Amygdala (tissue), 56 donors: ENCODE data around the gene TMEM198.

Source experiments
- DNase-seq, 56 donors: peaks; one replicate each; lab custom pipeline; 2025; lab: John Stamatoyannopoulos, UW

The TMEM198 gene

DNA sequence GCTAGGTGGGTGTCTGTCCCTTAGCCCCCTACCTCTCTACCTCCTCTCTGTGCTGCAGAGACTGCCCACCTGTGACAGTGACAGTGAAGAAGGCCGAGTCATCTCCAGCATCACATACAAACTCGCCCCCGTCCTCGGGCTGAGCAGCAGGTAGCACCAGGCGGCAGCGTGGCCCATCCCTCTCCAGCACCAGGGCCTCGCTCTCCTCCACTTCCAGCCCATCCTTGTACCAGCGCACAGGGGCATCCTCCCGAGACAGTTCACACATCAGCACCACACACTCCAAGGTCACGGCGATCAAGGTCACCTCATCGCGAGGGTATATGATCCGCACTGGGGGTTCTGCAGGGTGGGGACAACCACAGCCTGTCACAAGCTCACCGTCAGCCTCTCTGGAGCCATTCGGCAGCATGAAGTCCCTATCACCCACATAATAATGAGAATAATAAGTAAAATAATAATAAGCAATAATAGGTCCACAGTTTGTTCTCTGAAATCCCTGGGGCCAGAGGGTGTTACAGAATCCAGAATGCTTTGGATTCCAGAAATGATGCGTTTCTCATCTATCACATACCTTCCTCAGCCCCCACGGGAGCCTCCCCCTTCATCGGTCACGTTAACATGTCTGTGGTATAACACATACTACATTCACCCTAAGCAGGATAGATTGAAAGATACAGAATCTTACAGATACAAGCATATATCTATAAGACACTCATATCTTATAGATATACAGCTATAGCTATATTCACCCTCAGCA is 15.5 kb downstream of the TMEM198 start:
- DNase-seq, result no peak

DNA sequence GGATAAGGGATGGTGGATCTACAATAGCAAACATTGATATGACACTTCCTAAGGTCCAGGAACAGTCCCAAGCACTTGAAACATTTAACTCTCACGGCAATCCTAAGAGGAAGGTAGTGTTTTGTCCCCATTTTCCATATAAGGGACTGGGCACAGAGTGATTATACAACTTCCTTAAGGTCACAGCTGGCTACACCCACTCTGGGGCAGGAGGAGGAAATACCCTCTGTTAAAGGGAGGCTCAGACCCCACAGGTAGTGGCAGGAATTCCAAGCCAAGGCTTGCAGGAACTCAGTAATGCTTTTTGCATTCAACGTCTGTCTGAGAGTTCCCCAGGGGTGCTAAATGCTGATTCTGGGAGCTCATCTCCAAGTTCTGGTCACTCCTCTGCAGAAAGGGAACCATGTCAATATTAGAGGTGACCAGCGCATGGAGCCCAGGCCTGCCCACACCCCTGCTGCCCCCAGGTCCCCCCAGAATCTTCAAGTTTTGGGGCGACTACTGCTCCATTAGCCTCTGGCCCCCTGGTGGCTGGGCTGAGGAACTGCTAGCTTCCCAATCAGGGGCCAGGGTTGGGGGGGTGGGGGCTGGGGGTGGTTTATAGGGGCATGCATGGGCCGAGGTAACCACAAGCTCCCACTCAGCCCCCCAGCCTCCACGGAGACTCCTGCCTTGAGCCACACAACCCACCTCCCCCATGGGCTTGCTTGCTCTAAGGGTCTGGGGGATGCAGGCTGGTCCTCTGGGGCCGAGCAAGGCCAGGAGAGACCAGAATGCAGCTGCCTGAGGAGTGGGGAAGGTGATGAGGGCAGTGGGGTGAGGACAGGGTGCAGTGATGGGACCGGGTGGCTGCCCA is 16.4 kb downstream of the TMEM198 start:
- no peak for DNase-seq

DNA sequence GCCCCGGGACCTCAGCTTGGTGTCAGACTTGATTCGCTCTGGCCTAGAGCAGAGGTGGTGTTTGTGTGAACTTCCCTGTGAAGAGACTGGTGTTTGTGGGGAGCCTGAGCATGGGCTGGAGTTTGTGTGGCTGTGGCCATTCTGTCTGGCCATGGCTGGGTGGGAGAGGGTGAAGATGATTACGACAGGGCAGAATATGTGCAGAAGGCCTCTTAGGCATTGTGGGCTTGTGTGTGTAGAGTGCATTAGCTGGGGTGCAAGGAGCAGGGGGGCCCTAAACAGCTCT is 17.0 kb downstream of the TMEM198 start:
- DNase-seq, result no peak

DNA sequence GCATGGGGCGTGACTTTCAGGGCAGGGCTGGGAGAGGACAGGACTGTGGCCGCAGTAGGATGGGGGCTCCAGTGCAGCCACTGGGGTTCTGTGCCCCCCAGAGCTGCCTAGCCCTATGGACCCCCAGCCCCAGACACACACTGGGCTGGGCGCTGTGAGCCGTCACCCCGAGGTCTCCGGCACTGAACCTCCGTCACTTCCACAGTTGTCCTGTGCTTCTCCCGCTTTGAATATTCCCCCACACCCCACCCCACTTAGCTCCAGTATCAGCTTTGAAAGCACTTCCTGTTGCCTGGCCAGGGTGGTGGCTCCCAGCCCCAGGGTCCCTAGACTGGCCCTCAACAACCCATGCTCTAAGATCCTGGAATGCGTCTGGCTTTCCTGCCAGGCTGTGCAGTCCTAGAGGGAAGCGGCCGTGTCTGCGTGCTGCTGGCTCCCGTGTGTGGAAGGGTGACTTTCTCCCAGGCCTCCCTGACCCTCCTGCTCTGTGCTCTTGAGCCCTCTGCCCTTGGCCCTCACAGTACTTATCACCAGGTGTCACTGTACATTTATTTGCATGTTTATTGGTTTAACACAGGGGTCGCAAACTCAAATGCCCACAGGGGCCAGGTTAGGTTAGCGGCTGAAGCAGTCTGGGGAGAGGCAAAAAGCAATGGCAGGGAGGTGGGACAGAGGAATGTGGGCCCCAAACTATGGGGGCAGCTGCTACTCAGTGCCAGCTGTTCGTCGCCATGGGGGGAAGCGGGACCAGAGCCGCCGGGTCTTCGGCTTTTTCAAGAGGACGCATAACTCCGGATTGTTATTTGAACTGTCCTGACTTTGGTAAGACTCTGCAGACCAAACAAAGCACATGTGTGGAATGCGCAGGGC is 17.6 kb downstream of the TMEM198 start:
- DNase-seq, result no peak

DNA sequence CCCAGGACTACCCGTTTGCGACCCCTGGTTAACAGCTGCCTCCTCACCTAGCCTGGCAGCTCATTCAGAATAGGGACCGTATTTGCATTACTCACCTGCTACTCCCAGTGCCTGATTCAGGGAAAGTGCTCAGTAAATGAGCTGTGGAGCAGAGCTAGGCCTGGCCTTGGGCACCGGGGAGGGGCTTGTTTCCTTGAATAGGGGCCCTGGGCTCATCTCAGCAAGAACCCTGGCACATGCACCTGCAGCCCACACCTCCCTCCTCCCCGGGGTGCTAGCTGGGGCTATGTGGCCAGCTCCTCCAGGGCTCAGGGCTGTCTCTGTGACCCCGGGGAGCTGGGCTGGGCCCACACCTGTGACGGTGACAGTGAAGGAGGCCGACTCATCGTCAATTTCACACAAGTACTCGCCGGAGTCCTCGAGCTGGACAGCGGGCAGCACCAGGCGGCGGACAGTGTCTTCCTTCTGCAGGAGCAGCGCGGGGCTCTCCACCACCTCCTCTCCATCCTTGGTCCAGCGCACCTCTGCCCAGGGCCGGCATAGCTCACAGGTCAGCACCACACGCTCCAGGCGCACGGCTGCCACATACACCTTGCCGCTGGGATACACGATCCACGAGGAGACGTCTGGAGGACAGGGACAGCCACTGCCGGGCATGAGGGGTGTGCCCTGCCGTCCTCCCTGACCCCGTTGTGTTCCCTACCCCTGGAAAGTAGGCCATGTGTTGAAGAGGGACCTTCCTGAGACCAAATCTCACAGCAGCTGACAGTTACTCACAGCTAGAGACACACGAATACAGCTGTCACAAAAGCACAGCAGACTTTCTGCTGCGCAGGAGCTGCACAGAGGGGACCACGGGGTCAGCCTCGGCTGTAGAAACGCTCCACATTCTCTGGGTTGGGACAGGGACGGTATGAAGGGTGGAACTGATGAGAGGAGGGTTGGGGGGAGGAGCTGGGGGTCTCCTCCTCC is 18.5 kb downstream of the TMEM198 start:
- DNase-seq, result no peak

DNA sequence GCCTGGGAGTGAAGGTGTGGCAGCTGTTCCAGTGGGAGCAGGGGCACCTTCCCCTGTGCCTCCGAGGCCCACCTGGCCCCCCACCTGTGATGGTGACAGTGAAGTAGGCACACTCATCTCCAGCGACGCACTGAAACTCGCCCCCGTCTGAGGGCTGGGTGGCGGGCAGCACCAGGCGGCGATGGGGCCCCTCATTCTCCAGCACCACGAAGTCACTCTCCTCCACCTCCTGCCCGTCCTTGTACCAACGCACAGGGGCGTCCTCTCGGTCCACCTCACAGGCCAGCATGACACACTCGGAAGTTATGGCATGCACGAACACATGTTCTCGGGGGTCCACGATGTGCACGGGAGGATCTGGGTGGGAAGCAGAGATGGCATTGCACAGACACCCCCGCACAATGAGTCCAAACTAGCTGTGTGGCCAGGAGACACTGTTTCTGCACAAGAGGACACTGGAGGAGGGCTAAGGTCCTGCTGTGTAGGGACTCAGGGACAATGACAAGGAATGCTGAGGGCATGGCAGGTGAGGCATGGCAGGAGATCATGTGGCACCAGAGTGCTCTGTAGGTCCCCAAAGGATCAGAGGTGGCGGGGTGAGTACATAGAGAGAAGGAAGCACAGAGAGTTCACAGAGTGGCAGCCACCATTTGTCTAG is 19.6 kb downstream of the TMEM198 start:
- no peak for DNase-seq

DNA sequence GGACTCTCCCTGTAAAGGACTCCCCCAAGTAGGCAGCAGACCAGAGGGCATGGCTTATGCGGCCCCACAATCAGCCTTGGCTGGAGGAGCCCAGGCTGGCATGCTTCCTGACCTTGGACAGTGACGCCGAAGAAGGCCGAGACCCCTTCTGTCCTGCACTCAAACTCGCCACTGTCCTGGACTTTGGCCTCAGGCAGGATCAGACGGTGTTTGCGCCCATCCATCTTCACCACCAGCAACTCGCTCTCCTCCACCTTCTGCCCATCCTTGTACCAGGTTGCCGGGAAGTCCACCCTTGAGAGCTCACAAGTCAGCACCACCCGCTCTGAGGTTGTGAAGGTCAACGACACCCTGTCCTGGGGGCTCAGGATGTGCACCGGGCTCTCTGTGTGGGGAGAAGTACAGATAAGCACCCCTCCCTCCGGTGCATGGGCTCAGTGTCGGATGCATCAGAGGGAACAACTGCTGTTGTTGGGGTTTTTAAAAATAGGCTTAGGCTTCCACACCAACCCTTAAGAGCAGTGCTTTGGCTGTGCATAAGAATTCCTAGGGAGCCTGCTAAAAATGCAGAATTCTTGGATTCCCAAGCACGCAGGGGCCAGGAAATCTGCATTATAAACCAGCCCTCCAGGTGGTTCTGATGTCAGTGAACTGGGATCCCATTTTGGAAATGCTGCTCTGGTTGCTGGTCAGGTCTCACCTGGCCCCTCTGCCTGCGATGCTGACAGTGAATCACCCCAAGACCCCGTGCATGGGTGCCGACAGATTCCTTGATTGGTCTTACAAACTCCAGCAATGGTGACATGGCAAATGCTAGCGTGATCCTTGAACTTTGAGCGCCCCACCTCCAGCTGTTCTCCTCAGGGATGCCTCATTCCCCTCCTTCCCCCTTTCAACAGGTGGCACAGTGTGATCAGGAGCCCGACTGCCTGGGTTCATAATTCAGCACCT is 21.6 kb downstream of the TMEM198 start:
- DNase-seq, result no peak

DNA sequence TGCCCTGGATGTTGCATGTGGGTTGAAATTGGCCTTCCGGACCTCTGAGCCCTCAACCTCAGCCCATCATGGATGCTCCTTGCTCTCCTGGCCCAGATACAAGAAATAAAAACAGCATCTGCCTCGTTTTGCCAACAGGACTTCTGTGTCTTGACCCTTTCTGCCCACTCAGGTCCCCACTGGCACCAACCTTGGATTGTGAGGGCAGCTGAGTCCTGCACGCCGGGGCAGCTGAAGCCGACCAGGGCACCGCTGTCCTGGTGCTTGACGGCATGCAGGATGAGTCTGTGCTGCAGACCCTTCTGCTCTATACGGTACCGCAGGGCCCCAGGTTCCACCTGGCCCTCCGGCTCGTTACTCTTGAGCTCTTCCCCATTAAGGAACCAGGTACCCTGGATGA is 22.8 kb downstream of the TMEM198 start:
- no peak for DNase-seq

DNA sequence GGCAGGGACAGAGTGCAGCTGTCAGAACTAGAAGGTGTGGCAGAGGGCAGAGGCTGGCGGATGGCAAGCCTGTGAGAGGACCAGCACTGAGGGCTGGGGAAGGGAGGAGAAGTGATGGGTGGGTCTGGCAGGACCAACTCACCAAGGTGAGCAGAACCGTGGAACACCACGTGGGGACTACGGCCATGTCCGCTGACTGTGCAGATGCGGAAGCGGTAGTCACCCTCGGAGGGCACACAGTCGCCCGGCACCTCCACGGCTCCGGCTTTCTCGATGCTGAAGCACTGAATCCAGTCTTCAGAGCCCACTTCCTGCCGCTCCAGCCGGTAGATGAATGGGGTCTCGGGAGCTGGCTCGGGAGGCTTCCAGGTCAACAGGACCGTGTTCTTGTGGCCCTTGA is 23.3 kb downstream of the TMEM198 start:
- DNase-seq, result no peak

DNA sequence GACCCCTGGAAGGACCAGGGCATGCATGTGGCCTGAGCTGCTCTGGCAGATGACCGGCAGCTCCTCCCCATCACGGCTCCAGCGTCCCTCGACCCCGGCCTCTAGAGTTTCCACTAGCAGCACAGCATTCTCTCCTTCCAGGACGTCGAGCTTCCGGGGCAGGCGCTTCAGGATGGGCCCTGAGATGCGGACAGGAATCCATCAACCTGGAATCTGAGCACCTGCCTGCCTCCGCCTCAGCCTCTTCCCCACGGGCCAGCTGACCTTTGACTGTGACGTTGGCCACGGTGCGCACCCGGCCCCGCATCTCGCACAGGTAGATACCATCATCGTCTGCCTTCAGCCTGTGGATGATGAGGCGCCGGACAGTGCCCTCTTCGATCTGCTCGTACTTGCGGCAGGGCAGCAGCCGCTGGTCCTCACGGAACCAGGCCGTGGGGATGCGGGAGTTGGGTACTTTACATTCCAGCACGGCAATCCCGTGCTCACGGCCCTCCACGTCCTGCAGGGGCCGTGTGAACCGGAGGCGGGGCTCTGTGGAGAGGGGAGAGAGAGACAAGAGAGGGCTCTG is 24.0 kb downstream of the TMEM198 start:
- DNase-seq, result no peak

DNA sequence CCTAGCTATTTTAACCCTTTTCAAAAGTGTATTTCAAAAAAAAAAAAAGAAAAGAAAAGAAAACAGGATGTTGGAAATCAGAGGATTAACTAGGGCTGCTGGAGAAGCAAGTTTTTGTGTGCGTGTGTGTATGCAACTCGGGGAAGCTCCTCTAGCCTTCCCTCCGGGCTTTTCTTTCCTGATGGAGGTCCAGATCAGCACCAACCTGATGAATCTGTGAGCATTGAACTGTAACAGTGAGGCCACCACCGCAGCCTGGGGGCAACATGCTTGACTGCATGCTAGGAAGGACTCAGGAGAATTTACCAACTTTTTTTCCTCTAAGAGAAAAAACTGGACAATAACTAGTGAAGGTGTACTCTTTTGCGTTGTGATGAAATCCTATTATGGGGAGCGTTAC is 25.2 kb downstream of the TMEM198 start:
- DNase-seq, result no peak

DNA sequence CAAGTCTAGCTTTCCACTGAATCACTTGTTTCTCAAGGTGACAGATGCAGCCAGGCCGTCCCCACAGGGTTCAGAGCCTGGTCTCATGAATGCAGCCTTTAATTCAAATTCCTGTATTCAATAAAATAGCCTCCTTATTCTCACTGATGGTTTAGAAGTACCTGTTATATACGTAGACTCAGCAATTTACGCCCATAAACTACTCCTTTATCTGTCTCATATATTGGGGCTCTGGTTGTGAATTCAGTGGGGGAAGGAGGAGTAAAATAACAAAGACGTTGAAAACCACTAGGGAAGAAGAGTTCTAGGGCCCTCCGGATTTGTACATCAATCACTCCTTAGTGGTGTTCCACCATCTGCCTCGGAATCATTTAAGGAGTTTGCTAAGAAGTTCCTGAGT is 25.8 kb downstream of the TMEM198 start:
- no peak for DNase-seq

DNA sequence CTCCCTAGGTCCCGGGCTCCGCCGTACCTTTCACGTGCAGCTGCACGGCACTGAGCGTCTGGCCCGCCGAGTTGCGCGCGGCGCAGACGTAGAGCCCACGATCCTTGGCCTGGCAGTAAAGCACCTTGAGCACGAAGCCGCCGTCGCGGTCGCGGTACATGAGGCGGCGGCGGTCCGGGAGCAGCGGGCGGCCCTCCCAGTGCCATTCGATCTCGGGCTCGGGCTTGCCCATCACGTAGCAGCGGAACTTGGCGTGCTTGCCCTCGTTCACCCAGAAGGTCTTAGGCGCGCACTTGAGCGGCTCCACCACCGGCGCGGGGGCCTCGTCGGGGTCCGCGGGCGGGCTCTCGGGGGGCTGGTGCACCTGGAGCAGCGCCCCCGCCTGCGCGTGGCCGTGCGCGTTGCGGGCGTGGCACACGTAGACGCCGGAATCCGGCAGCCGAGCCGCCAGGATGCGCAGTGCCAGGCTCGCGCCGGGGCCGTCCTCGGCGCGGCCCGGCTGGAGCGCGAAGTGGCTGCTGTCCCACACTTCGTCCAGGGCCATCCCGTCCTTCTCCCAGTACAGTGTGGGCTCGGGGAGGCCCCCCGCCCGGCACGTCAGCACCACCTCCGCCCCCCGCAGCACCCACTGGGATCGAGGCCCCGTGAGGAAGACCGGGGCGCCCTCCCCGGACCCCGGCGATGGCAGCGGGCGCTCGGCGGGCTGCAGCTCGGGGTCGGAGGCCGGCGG is 26.5 kb downstream of the TMEM198 start:
- DNase-seq, result peak in 7 of 56 donors; percentile 8 to 41 (median 26)

DNA sequence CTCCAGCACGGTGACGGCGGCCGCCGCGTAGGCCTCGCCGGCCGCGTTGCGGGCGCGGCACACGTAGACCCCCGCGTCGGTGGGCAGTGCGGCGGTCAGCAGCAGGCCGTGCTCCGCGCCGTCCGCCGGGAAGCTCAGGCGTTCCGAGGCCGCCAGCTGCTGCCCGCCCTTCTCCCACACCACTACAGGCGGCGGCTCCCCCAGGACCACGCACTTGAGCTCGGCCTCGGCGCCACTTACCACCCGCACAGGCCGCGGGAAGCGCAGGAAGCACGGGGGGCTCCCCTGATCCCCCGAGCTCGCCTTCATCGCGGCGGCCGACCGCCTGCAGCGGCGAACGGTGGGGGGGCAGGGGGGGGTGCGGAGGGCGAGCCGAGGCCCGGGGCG is 27.1 kb downstream of the TMEM198 start:
- peak in 1 of 56 donors; percentile 43 for DNase-seq

DNA sequence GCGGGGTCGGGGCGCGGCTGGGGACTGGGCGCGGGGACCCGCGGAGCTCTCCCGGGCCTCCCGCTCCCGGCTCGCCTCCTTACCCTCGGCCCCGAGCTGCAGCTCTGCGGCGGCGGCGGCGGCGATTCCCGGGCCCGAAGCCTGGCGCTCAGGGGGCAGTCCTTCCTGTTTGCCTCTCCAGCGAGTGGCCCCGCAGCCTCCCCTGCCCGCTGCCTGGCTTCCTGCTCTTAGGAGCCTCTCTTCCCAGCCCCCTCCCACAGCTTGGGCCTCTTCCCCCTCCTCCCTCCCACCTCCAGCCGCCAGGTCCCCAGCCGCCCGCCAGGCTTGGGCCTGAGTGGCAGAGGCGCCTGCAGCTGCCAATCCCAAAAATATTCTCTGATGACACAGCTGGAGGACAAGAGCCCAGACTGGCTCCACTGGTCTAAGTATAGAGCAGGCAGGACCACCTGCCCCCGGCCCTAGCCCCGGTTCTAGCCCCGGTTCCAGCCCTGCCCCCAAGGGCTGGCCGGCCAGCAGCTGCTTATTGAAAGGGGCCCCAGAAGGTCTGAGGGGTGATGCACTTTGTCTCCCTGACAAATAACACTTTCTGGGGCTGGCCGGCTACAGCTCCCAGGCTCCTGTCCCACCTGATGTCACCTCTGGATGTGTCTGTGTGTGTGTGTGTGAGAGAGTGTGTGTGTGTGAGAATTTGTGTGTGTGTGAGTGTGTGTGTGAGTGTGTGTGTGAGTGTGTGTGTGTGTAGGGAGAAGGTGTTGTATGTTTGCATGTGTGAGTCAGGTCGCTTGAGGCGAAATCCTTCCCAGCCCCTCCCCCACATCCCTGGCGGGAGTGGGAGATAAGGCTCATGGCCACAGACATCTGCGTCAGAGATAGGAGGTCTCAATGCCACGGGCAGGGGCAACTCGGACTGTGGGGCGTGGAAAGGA is 27.7 kb downstream of the TMEM198 start, which contains the start of gene OBSL1:
Gene OBSL1 (minus strand): TSS at position 229 of the 926 bp plus-strand sequence. CDS start 307 bp downstream, outside the sequence.
- DNase-seq, result peak in 34 of 56 donors; percentile 5 to 58 (median 28)
